22Rv1 (cell line): ENCODE measurements around the gene DHX40.

ENCODE experiments used
- H3K27ac ChIP-seq: fragments of 450-650 bp; 2 replicates; pipeline ENCODE4 v1.5.1; 2017
- CTCF ChIP-seq: fragments of 450-650 bp; IDR thresholded peaks from 2 replicates; pipeline ENCODE4 v1.5.1; 2017; ENCODE audit warnings: mild to moderate bottlenecking
- ZFX ChIP-seq: fragments of 450-650 bp; IDR thresholded peaks from 2 replicates; pipeline ENCODE4 v1.6.1; 2017; ENCODE audit warnings: antibody characterized with exemption, borderline replicate concordance

Gene DHX40

GRCh38 chr17:59620518-59621259 is 55.3 kb downstream of the DHX40 start:
- peak overlapping the region; percentile 97 for H3K27ac ChIP-seq
- TF ChIP-seq CTCF (no peak), ZFX (no peak)

- TF ChIP-seq ZFX (no peak), CTCF (no peak)
- no peak overlapping the region for H3K27ac ChIP-seq
These were observed 56.4 kb downstream of the DHX40 start for GRCh38 chr17:59621771-59622170.

GRCh38 chr17:59623151-59623550 is 57.7 kb downstream of the DHX40 start:
- H3K27ac ChIP-seq: no peak overlapping the region

GRCh38 chr17:59626756-59627155 is 61.3 kb downstream of the DHX40 start:
- H3K27ac ChIP-seq: no peak overlapping the region
- TF ChIP-seq ZFX: no peak
- TF ChIP-seq CTCF: no peak

More at GRCh38 chr17:59623151-59623550, 57.7 kb downstream of the DHX40 start:
- TF ChIP-seq ZFX (no peak), CTCF (no peak)

- H3K27ac ChIP-seq: peak overlapping the region; percentile 32
- TF ChIP-seq ZFX: no peak
- TF ChIP-seq CTCF: no peak
These were observed 61.9 kb downstream of the DHX40 start for GRCh38 chr17:59627274-59627673.

- TF ChIP-seq CTCF (no peak), ZFX (no peak)
- H3K27ac ChIP-seq: peak overlapping the region; percentile 32
These were observed 62.4 kb downstream of the DHX40 start for GRCh38 chr17:59627770-59628171.

- no peak overlapping the region for H3K27ac ChIP-seq
- TF ChIP-seq ZFX: no peak
- no peak for TF ChIP-seq CTCF
These were observed 63.8 kb downstream of the DHX40 start for GRCh38 chr17:59629174-59629573.
